ENCODE measurements around the gene APEH. TPM values are rescaled to one million over a fixed set of nuclear protein-coding genes. Genes with fewer than 3 reads are reported as not detected.

APEH gene
- total RNA-seq, 1 experiment from 2014 or later = 215 TPM

- H3K9ac ChIP-seq (ENCODE audit: extremely low read depth, insufficient read length, low read length) = no peak overlapping the region
- H3K56ac ChIP-seq (ENCODE audit: insufficient read length, low read depth, low read length) = no peak overlapping the region
- no peaks in the 10 kb centered on the region; the same call in 1 of the 2 replicates for H3K27me3 ChIP-seq (ENCODE audit: insufficient read depth, low read length)
- H4K8ac ChIP-seq (replicated peaks; ENCODE audit: insufficient read length, low read depth, low read length) = no peak overlapping the region
- no peaks in the 10 kb centered on the region for H3K79me1 ChIP-seq (ENCODE audit: insufficient read depth, low read depth, low read length, poor library complexity, severe bottlenecking)
- Mint-ChIP-seq H3K27ac (no peak overlapping the region; a peak in 1 of 7 replicates), H3K36me3 (ENCODE audit: insufficient read depth in 1 of 3, low read depth in 3 of 3) (peaks cover 24 to 59% (median 59%) of the 10 kb centered on the region in 3 experiments; a peak in 6 of 7 replicates), H3K9me3 (no peaks in the 10 kb centered on the region; a peak in 1 of 5 replicates), H3K4me3 (no peak overlapping the region), H3K27me3 (ENCODE audit: low read depth) (no peaks in the 10 kb centered on the region), H3K4me1 (no peaks in the 10 kb centered on the region)
- TF ChIP-seq CTCF (conservative IDR thresholded peaks at IDR 0.05) = no peak
- H2BK120ac ChIP-seq (ENCODE audit: low read depth, low read length, poor library complexity, severe bottlenecking) = no peak overlapping the region
- no peak overlapping the region for H2BK15ac ChIP-seq (ENCODE audit: low read depth, low read length)
- no CpG with 5 or more reads among the region's 1 CpG for WGBS (ENCODE audit: extremely low coverage, insufficient read length, low lambda C conversion rate)
- H3K4ac ChIP-seq (ENCODE audit: low read depth, low read length) = no peak overlapping the region
- H3K23ac ChIP-seq (ENCODE audit: insufficient read length, low read depth, low read length) = no peak overlapping the region
- H3K4me1 ChIP-seq (ENCODE audit: insufficient read depth, low read length) = no peaks in the 10 kb centered on the region
- no peak overlapping the region for H2BK5ac ChIP-seq (ENCODE audit: insufficient read length, low read length)
- H3K18ac ChIP-seq (ENCODE audit: insufficient read length, low read depth, low read length) = no peak overlapping the region
- H2BK12ac ChIP-seq (ENCODE audit: insufficient read length, low read depth, low read length) = no peak overlapping the region
- H4K91ac ChIP-seq (ENCODE audit: insufficient read length, low read depth, low read length) = no peak overlapping the region
- H3K79me2 ChIP-seq (ENCODE audit: insufficient read depth, low read length) = 0 out of 2 replicates have a peak, but pooled peaks cover 2% of the 10 kb centered on the region
- DNase-seq = no peak
- H3K23me2 ChIP-seq (ENCODE audit: insufficient read length, low read depth, low read length, poor library complexity, severe bottlenecking) = no peaks in the 10 kb centered on the region
- no peak overlapping the region for H2AK5ac ChIP-seq (ENCODE audit: insufficient read length, low read length)
- no peak overlapping the region for H3K4me2 ChIP-seq (ENCODE audit: insufficient read depth, insufficient read length, low read length)
- no peak overlapping the region for H3K14ac ChIP-seq (ENCODE audit: insufficient read depth, low read length)
- no peak overlapping the region for H2BK20ac ChIP-seq (ENCODE audit: low read depth, low read length, poor library complexity, severe bottlenecking)
- H2AFZ ChIP-seq (ENCODE audit: low read length) = no peak overlapping the region
- H4K20me1 ChIP-seq (ENCODE audit: control insufficient read depth, insufficient read depth, insufficient read length) = no peaks in the 10 kb centered on the region
- H3T11ph ChIP-seq (ENCODE audit: low read length) = no peak overlapping the region
- H3K9me3 ChIP-seq (ENCODE audit: control insufficient read depth, low read depth, low read length) = no peaks in the 10 kb centered on the region
- H3K27ac ChIP-seq (ENCODE audit: insufficient read length, low read depth, low read length) = no peak overlapping the region
- H4K5ac ChIP-seq (ENCODE audit: insufficient read length, low read depth, low read length) = no peak overlapping the region
Measured at GRCh38 chr3:49733551-49733950, 59.4 kb downstream of the APEH start.

Other genes with a start within 250 kb of the APEH start
- gene NICN1, start 245.0 kb upstream of the APEH start, total RNA-seq (2021) = 7.8 and 10.0 TPM in 2 replicates
- gene DAG1, start 204.1 kb upstream of the APEH start, total RNA-seq (2021) = 93.0 and 94.0 TPM in 2 replicates
- gene BSN, start 119.9 kb upstream of the APEH start, total RNA-seq (2021) = 1.9 and 2.4 TPM in 2 replicates
- gene MST1, start 15.1 kb downstream of the APEH start, total RNA-seq (2021) = 8.9 and 9.3 TPM in 2 replicates
- gene RNF123, start 15.2 kb downstream of the APEH start, total RNA-seq (2021) = 39.9 and 40.6 TPM in 2 replicates
- 3.0 and 3.8 TPM in 2 replicates for gene AMIGO3, start 45.3 kb downstream of the APEH start, total RNA-seq (2021)
- 29.1 and 31.1 TPM in 2 replicates for gene GMPPB, start 49.6 kb downstream of the APEH start, total RNA-seq (2021)
- 42.0 and 42.2 TPM in 2 replicates for gene IP6K1, start 112.2 kb downstream of the APEH start, total RNA-seq (2021)
- gene CDHR4, start 125.5 kb downstream of the APEH start, total RNA-seq (2021) = not detected in 2 replicates
- 1.2 and 1.4 TPM in 2 replicates for gene INKA1, start 128.9 kb downstream of the APEH start, total RNA-seq (2021)
- 0.85 and 1.0 TPM in 2 replicates for gene UBA7, start 139.6 kb downstream of the APEH start, total RNA-seq (2021)
- 30.9 and 36.7 TPM in 2 replicates for gene TRAIP, start 182.2 kb downstream of the APEH start, total RNA-seq (2021)
- 50.4 and 54.2 TPM in 2 replicates for gene CAMKV, start 195.6 kb downstream of the APEH start, total RNA-seq (2021)
- gene MST1R, start 229.5 kb downstream of the APEH start, total RNA-seq (2021) = 4.9 and 5.3 TPM in 2 replicates